GM23338 (cell line): ENCODE measurements around the gene SYNE2. TPM values are rescaled to one million over a fixed set of nuclear protein-coding genes. Genes with fewer than 3 reads are reported as not detected.

Experiments
- ATAC-seq: fragments of 200-7000 bp; cut with Tn5 transposase; 3 replicates; pipeline ENCODE4 v1.9.1; 2020
- DNase-seq: peaks from one replicate; pipeline ENCODE4 v3.0.0-alpha.2; 2015; ENCODE audit warnings: low spot score
- H2AFZ ChIP-seq: fragments of 200-600 bp; sonication (generic); 2 replicates; pipeline ENCODE4 v1.8.0; 2016; ENCODE audit warnings: antibody characterized with exemption, mild to moderate bottlenecking, moderate library complexity
- H3F3A ChIP-seq: fragments of 200-600 bp; sonication (generic); replicated peaks from 2 replicates; pipeline ENCODE4 v1.8.0; 2017; ENCODE audit warnings: antibody characterized with exemption, mixed run types, low read depth
- H3K27ac ChIP-seq: fragments of 200-600 bp; sonication (generic); 2 replicates; pipeline ENCODE4 v1.6.1; 2016; ENCODE audit warnings: low read depth
- H3K27me3 ChIP-seq: fragments of 200-600 bp; sonication (generic); 2 replicates; pipeline ENCODE4 v1.8.0; 2016; ENCODE audit warnings: mild to moderate bottlenecking, mixed run types, moderate library complexity; ENCODE audit not compliant: insufficient read depth
- H3K36me3 ChIP-seq: fragments of 200-600 bp; sonication (generic); 2 replicates; pipeline ENCODE4 v1.8.0; 2016; ENCODE audit warnings: mild to moderate bottlenecking; ENCODE audit not compliant: insufficient read depth
- H3K4me1 ChIP-seq: fragments of 200-600 bp; sonication (generic); 2 replicates; pipeline ENCODE4 v1.8.0; 2016; ENCODE audit warnings: mild to moderate bottlenecking, moderate library complexity; ENCODE audit not compliant: insufficient read depth
- H3K4me2 ChIP-seq: fragments of 200-600 bp; sonication (generic); 2 replicates; pipeline ENCODE4 v1.7.1; 2017; ENCODE audit warnings: mixed run types
- H3K4me3 ChIP-seq: fragments of 200-600 bp; sonication (generic); 2 replicates; pipeline ENCODE4 v1.6.1; 2016; ENCODE audit warnings: mixed run types
- H3K79me2 ChIP-seq: fragments of 200-600 bp; sonication (generic); replicated peaks from 2 replicates; pipeline ENCODE4 v1.8.0; 2017; ENCODE audit warnings: mild to moderate bottlenecking; ENCODE audit not compliant: insufficient read depth
- H3K9me2 ChIP-seq: fragments of 200-600 bp; sonication (generic); 2 replicates; pipeline ENCODE4 v1.8.0; 2017; ENCODE audit not compliant: insufficient read depth
- H4K20me1 ChIP-seq: fragments of 200-600 bp; sonication (generic); replicated peaks from 2 replicates; pipeline ENCODE4 v1.8.0; 2017; ENCODE audit warnings: mild to moderate bottlenecking; ENCODE audit not compliant: insufficient read depth
- H3K27ac Mint-ChIP-seq: 2 replicates; pipeline ENCODE4 v1.8.0; 2020; ENCODE audit warnings: inconsistent platforms, mild to moderate bottlenecking, moderate library complexity, mixed read lengths
- H3K27me3 Mint-ChIP-seq: 3 replicates; pipeline ENCODE4 v1.8.0; 2022; ENCODE audit warnings: low read depth, mild to moderate bottlenecking, moderate library complexity, mixed read lengths, inconsistent platforms; ENCODE audit not compliant: insufficient read depth, poor library complexity
- H3K36me3 Mint-ChIP-seq: 3 replicates; pipeline ENCODE4 v1.8.0; 2021; ENCODE audit warnings: low read depth, mild to moderate bottlenecking, inconsistent platforms, moderate library complexity, mixed read lengths
- H3K4me1 Mint-ChIP-seq: 3 replicates; pipeline ENCODE4 v1.8.0; 2020; ENCODE audit warnings: mild to moderate bottlenecking, inconsistent platforms, mixed read lengths
- H3K4me3 Mint-ChIP-seq: 3 replicates; pipeline ENCODE4 v1.8.0; 2021; ENCODE audit warnings: moderate library complexity, mild to moderate bottlenecking, inconsistent platforms, mixed read lengths
- H3K9me3 Mint-ChIP-seq: 3 replicates; pipeline ENCODE4 v1.8.0; 2020; ENCODE audit warnings: moderate library complexity, mild to moderate bottlenecking, inconsistent platforms, mixed read lengths
- CREB1 ChIP-seq: fragments of 250-450 bp; sonication (Bioruptor Pico); IDR thresholded peaks from 2 replicates; pipeline ENCODE4 v1.5.0; 2020; ENCODE audit warnings: low read depth, mild to moderate bottlenecking, moderate library complexity
- CTCF ChIP-seq, 2 experiments: fragments of 200-600 bp in 1 of 2; sonication (generic) in 1 of 2; conservative IDR thresholded peaks; 2 replicates each; pipeline versions ENCODE4 v1.5.1 to v1.6.1; 2016 to 2017; ENCODE audit warnings: antibody characterized with exemption in 2 of 2, low read depth in 2 of 2, mild to moderate bottlenecking in 2 of 2, moderate library complexity in 1 of 2
- ETS1 ChIP-seq: IDR thresholded peaks from 2 replicates; pipeline ENCODE4 v1.6.1; 2016; ENCODE audit warnings: antibody characterized with exemption
- EZH2 ChIP-seq: fragments of 200-600 bp; sonication (generic); IDR thresholded peaks from one replicate; pipeline ENCODE4 v1.8.0; 2017; ENCODE audit warnings: antibody characterized with exemption, mild to moderate bottlenecking, low read depth; ENCODE audit not compliant: unreplicated experiment
- EZH2phosphoT487 ChIP-seq: fragments of 200-600 bp; sonication (generic); IDR thresholded peaks from one replicate; pipeline ENCODE4 v1.8.1; 2018; ENCODE audit warnings: antibody characterized with exemption; ENCODE audit not compliant: unreplicated experiment
- JUNB ChIP-seq: IDR thresholded peaks from one replicate; pipeline ENCODE4 v1.6.1; 2016; ENCODE audit warnings: antibody characterized with exemption; ENCODE audit not compliant: unreplicated experiment
- NANOG ChIP-seq: IDR thresholded peaks from 2 replicates; pipeline ENCODE4 v1.6.1; 2016; ENCODE audit warnings: antibody characterized with exemption, borderline replicate concordance
- POLR2AphosphoS5 ChIP-seq: IDR thresholded peaks from 2 replicates; pipeline ENCODE4 v1.6.1; 2016; ENCODE audit warnings: antibody characterized with exemption, low read depth
- REST ChIP-seq: IDR thresholded peaks from one replicate; pipeline ENCODE4 v1.6.1; 2018; ENCODE audit warnings: antibody characterized with exemption; ENCODE audit not compliant: unreplicated experiment
- STAT1 ChIP-seq: IDR thresholded peaks from one replicate; pipeline ENCODE4 v1.6.1; 2016; ENCODE audit warnings: antibody characterized with exemption; ENCODE audit not compliant: unreplicated experiment
- ZNF114 ChIP-seq: fragments of 250-450 bp; sonication (Bioruptor Pico); IDR thresholded peaks from 2 replicates; pipeline ENCODE4 v1.5.0; 2020; ENCODE audit warnings: mild to moderate bottlenecking, moderate library complexity
- ZNF331 ChIP-seq: fragments of 250-450 bp; sonication (Bioruptor Pico); IDR thresholded peaks from 2 replicates; pipeline ENCODE4 v1.5.0; 2020; ENCODE audit warnings: low read depth, mild to moderate bottlenecking, moderate library complexity
- ZNF462 ChIP-seq: fragments of 250-450 bp; sonication (Bioruptor Pico); IDR thresholded peaks from 2 replicates; pipeline ENCODE4 v1.5.0; 2020; ENCODE audit warnings: mild to moderate bottlenecking, moderate library complexity
- polyA plus RNA-seq: library from polyadenylated mRNA; unstranded; fragments of >200 nt; fragmentation: Nextera tagmentation; extraction: Ambion mirVana; gene quantifications from 2 replicates; pipeline ENCODE4 v1.2.1, GENCODE V29; 2016
- total RNA-seq: library from RNA; depleted of rRNA; stranded (reverse); fragments of >200 nt; shearing (Covaris generic); gene quantifications from 2 replicates; pipeline ENCODE4 v1.2.3, GENCODE V29; 2014

The SYNE2 gene
- total and polyA plus RNA-seq, 2 experiments from 2014 or later: 34.3 to 86.5 TPM

GRCh38 chr14:64158608-64159007, 305.8 kb downstream of the SYNE2 start:
- no peak overlapping the region for H3K4me3 ChIP-seq
- no peak overlapping the region for H3K27ac Mint-ChIP-seq
- no peak for ATAC-seq
- no peak overlapping the region for H3K4me3 Mint-ChIP-seq
- H3K4me1 ChIP-seq: no peaks in the 10 kb centered on the region
- TF ChIP-seq EZH2 (no peak), STAT1 (no peak), CTCF (conservative IDR thresholded peaks at IDR 0.05; ENCODE audit: low read depth in 2 of 2) (no peak), ZNF331 (CRISPR knock-in tag) (no peak), CREB1 (CRISPR knock-in tag) (no peak), JUNB (no peak), ZNF114 (CRISPR knock-in tag) (no peak), REST (no peak), ZNF462 (CRISPR knock-in tag) (no peak), NANOG (no peak), ETS1 (no peak), EZH2phosphoT487 (no peak), POLR2AphosphoS5 (no peak)
- no peaks in the 10 kb centered on the region for H3K27me3 ChIP-seq
- no peak overlapping the region for H2AFZ ChIP-seq
- H3K4me1 Mint-ChIP-seq: no peaks in the 10 kb centered on the region
- no peaks in the 10 kb centered on the region for H3K27me3 Mint-ChIP-seq
- H3F3A ChIP-seq: no peaks in the 10 kb centered on the region
- H3K4me2 ChIP-seq: no peak overlapping the region
- H3K9me2 ChIP-seq: no peaks in the 10 kb centered on the region
- H3K36me3 ChIP-seq: no peaks in the 10 kb centered on the region; the same call in 1 of the 2 replicates
- no peak for DNase-seq
- H4K20me1 ChIP-seq: no peaks in the 10 kb centered on the region
- no peaks in the 10 kb centered on the region; the same call in 2 of the 3 replicates for H3K9me3 Mint-ChIP-seq
- peaks cover 9% of the 10 kb centered on the region; the same call in 2 of the 3 replicates for H3K36me3 Mint-ChIP-seq
- no peaks in the 10 kb centered on the region for H3K79me2 ChIP-seq
- H3K27ac ChIP-seq: no peak overlapping the region
